ENCODE results near the gene PRSS2.

The PRSS2 gene

DNA sequence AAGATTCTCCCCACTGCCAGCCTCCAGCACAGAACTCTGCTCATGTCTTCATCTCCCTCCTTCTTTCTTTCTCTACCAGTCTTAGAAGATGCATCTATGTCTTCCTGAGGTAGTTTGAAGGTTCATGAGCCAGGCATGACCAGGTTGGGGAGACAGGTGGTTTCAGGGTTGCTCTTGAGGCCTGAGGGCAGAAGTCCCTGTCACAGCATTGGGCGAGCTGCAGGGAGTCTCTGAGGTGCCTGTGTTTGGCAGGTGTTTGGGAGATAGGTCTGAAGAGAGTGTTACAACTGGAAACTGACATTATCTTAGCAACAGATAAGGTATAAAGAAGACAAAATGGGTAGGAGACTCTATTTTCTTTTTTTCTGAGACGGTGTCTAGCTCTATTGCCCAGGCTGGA lies 18.7 kb downstream of the PRSS2 start:
- no peak overlapping the region for H3K4me3 ChIP-seq (ENCODE audit: low read length)
- TF ChIP-seq, protein P1, sequence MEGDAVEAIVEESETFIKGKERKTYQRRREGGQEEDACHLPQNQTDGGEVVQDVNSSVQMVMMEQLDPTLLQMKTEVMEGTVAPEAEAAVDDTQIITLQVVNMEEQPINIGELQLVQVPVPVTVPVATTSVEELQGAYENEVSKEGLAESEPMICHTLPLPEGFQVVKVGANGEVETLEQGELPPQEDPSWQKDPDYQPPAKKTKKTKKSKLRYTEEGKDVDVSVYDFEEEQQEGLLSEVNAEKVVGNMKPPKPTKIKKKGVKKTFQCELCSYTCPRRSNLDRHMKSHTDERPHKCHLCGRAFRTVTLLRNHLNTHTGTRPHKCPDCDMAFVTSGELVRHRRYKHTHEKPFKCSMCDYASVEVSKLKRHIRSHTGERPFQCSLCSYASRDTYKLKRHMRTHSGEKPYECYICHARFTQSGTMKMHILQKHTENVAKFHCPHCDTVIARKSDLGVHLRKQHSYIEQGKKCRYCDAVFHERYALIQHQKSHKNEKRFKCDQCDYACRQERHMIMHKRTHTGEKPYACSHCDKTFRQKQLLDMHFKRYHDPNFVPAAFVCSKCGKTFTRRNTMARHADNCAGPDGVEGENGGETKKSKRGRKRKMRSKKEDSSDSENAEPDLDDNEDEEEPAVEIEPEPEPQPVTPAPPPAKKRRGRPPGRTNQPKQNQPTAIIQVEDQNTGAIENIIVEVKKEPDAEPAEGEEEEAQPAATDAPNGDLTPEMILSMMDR (conservative IDR thresholded peaks at IDR 0.05; ENCODE audit: low read depth, low read length) = no peak
- no peak for DNase-seq (ENCODE audit: low read depth)

DNA sequence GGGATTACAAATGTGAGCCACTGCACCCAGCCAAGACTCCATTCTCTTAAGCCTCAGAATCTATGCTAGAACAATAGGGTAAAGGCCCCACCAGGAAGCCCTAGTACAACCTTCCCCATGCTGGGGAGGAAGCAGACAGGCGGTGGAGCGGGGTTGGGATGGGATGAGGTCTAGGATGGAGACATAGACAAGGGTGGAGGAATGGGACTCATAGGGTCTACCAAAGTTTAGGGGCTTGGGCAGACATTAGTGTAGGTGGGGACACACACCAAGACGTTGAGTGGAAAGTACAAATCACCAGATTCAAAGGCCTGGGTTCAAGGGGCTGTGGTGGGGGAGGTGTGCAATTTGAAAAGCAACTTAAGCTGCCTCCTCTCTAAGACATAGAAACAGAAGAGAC lies 19.3 kb downstream of the PRSS2 start:
- DNase-seq (ENCODE audit: low read depth) = no peak
- H3K4me3 ChIP-seq (ENCODE audit: low read length) = no peak overlapping the region
- TF ChIP-seq, protein P1 (conservative IDR thresholded peaks at IDR 0.05; ENCODE audit: low read depth, low read length) = no peak

DNA sequence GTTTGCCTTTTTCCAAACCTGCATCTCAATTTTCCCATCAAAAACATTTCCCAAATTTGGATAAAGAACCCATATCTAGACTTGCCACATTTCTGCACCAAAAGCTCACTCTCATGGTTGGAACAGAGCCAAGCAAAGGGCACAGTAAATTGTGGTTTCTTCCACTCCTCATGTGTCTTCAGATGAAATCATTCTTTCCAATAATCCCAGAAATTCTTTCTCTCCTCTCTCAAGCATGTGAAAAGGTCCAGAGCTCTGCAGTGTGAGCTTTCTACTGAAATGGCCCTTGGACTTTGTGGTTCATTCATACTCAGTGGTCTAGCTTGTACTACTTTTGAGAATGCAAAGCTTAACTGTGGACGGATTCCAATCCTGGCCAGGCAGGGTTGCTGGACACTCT lies 19.8 kb downstream of the PRSS2 start:
- TF ChIP-seq, protein P1 (conservative IDR thresholded peaks at IDR 0.05; ENCODE audit: low read depth, low read length) = no peak
- H3K4me3 ChIP-seq (ENCODE audit: low read length) = no peak overlapping the region
- DNase-seq (ENCODE audit: low read depth) = no peak

DNA sequence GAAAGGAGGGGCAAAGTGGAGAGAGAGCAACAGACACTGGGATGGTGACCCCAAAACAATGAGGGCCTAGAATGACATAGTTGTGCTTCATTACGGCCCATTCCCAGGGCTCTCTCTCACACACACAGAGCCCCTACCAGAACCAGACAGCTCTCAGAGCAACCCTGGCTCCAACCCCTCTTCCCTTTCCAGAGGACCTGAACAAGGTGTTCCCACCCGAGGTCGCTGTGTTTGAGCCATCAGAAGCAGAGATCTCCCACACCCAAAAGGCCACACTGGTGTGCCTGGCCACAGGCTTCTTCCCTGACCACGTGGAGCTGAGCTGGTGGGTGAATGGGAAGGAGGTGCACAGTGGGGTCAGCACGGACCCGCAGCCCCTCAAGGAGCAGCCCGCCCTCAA lies 20.7 kb downstream of the PRSS2 start:
- no peak for DNase-seq (ENCODE audit: low read depth)
- no peak overlapping the region for H3K4me3 ChIP-seq (ENCODE audit: low read length)
- TF ChIP-seq, protein P1 (conservative IDR thresholded peaks at IDR 0.05; ENCODE audit: low read depth, low read length) = no peak

DNA sequence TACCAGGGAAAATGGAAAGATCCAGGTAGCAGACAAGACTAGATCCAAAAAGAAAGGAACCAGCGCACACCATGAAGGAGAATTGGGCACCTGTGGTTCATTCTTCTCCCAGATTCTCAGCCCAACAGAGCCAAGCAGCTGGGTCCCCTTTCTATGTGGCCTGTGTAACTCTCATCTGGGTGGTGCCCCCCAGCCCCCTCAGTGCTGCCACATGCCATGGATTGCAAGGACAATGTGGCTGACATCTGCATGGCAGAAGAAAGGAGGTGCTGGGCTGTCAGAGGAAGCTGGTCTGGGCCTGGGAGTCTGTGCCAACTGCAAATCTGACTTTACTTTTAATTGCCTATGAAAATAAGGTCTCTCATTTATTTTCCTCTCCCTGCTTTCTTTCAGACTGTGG lies 21.4 kb downstream of the PRSS2 start:
- no peak overlapping the region for H3K4me3 ChIP-seq (ENCODE audit: low read length)
- no peak for DNase-seq (ENCODE audit: low read depth)
- TF ChIP-seq, protein P1 (conservative IDR thresholded peaks at IDR 0.05; ENCODE audit: low read depth, low read length) = no peak

DNA sequence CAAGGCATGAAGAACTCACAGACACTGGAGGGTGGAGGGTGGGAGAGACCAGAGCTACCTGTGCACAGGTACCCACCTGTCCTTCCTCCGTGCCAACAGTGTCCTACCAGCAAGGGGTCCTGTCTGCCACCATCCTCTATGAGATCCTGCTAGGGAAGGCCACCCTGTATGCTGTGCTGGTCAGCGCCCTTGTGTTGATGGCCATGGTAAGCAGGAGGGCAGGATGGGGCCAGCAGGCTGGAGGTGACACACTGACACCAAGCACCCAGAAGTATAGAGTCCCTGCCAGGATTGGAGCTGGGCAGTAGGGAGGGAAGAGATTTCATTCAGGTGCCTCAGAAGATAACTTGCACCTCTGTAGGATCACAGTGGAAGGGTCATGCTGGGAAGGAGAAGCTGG lies 21.8 kb downstream of the PRSS2 start:
- no peak for DNase-seq (ENCODE audit: low read depth)
- TF ChIP-seq, protein P1 (conservative IDR thresholded peaks at IDR 0.05; ENCODE audit: low read depth, low read length) = no peak
- H3K4me3 ChIP-seq (ENCODE audit: low read length) = no peak overlapping the region

DNA sequence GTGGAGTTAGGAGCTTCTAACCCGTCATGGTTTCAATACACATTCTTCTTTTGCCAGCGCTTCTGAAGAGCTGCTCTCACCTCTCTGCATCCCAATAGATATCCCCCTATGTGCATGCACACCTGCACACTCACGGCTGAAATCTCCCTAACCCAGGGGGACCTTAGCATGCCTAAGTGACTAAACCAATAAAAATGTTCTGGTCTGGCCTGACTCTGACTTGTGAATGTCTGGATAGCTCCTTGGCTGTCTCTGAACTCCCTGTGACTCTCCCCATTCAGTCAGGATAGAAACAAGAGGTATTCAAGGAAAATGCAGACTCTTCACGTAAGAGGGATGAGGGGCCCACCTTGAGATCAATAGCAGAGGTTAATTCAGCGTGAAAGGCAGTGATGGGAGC lies 22.4 kb downstream of the PRSS2 start:
- DNase-seq (ENCODE audit: low read depth) = no peak
- TF ChIP-seq, protein P1 (conservative IDR thresholded peaks at IDR 0.05; ENCODE audit: low read depth, low read length) = no peak
- no peak overlapping the region for H3K4me3 ChIP-seq (ENCODE audit: low read length)

All from retinal pigment epithelial cell (primary cell).